ENCODE results near the gene CENPP. TPM values are rescaled to one million over a fixed set of nuclear protein-coding genes. Genes with fewer than 3 reads are reported as not detected.
"Not testable (repeated sequence)": the region's sequence is repeated elsewhere in the genome, so short reads cannot be mapped to it uniquely, and the experiment has no call there.

The CENPP gene
- total RNA-seq, 2 donors from 2014 or later: 0.78 to 2.3 TPM

DNA sequence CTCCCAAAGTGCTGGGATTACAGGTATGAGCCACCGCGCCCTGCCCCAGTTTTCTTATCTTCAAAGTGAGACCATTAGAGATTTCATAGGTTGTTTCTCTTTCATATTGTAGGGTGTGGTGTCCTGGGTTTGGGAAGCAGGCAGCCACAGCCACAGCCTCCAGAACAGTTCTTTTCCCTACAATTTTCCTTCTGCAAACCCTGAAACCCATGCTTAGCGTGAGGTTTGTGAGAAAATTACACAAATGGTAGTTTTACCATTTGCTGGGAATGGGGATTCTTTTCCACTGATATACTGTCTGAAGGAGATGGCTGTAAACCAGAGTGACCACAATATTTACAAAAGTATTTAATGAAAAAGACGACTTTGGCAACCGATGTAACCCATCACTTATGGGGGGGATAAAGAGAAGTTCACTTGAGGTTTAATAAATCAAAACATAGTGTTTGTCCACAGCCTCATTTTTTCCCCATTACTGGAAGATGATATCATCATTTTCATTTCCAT is 236.8 kb downstream of the CENPP start:
- H3K36me3 ChIP-seq (replicated peaks in 1 of 2; ENCODE audit: insufficient read depth in 1 of 2, low read depth in 2 of 2): no peaks in the 10 kb centered on the region
- ATAC-seq (no peak), DNase-seq (no peak)
- no peaks in the 10 kb centered on the region for H3K9me3 ChIP-seq
- no peaks in the 10 kb centered on the region for H3K4me1 ChIP-seq
- no peak overlapping the region for H3K27ac ChIP-seq
- intact Hi-C loops (cut with DNase I): no loop called here
- no peak overlapping the region for H3K4me3 ChIP-seq
- no peaks in the 10 kb centered on the region for H3K27me3 ChIP-seq
- no peak for TF ChIP-seq POLR2A (IDR thresholded peaks at IDR 0.05)
- TF ChIP-seq, protein P1, sequence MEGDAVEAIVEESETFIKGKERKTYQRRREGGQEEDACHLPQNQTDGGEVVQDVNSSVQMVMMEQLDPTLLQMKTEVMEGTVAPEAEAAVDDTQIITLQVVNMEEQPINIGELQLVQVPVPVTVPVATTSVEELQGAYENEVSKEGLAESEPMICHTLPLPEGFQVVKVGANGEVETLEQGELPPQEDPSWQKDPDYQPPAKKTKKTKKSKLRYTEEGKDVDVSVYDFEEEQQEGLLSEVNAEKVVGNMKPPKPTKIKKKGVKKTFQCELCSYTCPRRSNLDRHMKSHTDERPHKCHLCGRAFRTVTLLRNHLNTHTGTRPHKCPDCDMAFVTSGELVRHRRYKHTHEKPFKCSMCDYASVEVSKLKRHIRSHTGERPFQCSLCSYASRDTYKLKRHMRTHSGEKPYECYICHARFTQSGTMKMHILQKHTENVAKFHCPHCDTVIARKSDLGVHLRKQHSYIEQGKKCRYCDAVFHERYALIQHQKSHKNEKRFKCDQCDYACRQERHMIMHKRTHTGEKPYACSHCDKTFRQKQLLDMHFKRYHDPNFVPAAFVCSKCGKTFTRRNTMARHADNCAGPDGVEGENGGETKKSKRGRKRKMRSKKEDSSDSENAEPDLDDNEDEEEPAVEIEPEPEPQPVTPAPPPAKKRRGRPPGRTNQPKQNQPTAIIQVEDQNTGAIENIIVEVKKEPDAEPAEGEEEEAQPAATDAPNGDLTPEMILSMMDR (IDR thresholded peaks at IDR 0.05): no peak
- WGBS, 2 donors: 88 to 89% methylated on average over 5 of the region's 5 CpGs

DNA sequence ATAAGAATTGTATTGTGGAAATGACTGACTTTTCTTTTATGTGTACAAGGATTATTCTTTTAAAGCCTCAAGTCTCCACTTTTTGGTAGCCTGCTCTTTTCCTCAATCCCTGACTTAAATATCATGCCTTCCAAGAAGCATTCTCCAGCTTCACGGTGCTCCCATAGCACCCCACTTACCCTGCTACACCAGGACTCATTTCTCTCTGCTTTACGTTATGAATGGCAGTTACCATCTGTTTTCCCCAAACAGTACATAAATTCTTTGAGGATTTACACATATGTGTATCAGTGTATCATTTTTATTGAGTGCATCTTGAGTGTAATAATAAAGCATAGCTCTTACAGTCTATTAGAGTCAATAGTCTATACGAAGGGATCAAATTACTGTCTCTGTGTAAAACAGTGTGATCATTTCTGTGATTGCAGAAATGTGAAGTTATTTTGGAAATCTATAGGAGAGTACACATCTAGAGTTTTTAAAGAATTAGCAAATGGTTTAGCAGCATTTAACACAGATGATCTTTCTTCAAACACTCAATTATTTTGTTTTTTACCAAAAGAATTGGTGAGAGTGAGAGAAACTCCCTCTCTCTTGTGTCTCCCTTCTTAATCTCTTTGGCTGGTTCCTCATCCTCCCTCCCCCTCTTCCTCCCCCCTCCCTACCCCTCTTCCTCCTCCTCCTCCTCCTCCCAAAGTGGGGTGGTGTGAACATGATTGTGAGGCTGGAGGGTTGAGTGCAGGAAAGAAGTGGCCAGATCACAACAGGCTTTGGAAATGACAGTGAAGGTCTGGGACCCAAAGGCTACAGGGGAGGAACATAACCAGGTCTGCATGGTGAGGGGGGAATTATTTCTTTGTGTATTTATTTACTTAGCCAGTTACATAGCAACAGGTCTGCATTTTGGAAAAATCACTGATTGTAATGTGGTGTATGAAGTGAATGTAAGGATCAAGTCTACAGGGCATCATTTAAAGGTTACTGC is 237.7 kb downstream of the CENPP start:
- intact Hi-C loops (cut with DNase I): no loop called here

GRCh38 chr9:92564504-92564903 is 238.8 kb downstream of the CENPP start:
- no peak for TF ChIP-seq POLR2A (IDR thresholded peaks at IDR 0.05)
- TF ChIP-seq, protein P1 (IDR thresholded peaks at IDR 0.05): no peak
- no peak overlapping the region for H3K4me3 ChIP-seq
- H3K4me1 ChIP-seq: no peaks in the 10 kb centered on the region
- H3K36me3 ChIP-seq (replicated peaks in 1 of 2; ENCODE audit: insufficient read depth in 1 of 2, low read depth in 2 of 2): no peaks in the 10 kb centered on the region
- H3K9me3 ChIP-seq: no peaks in the 10 kb centered on the region
- no peaks in the 10 kb centered on the region for H3K27me3 ChIP-seq
- DNase-seq: no peak
- intact Hi-C loops (cut with DNase I): no loop called here
- no peak overlapping the region for H3K27ac ChIP-seq
- no peak for ATAC-seq

More for the DNA sequence above, 237.7 kb downstream of the CENPP start:
- TF ChIP-seq POLR2A (IDR thresholded peaks at IDR 0.05): no peak
- TF ChIP-seq, protein P1 (IDR thresholded peaks at IDR 0.05): no peak
- Histone ChIP-seq H3K36me3 (replicated peaks in 1 of 2; ENCODE audit: insufficient read depth in 1 of 2, low read depth in 2 of 2) (no peaks in the 10 kb centered on the region), H3K27me3 (no peaks in the 10 kb centered on the region), H3K9me3 (no peaks in the 10 kb centered on the region), H3K4me3 (no peak overlapping the region), H3K27ac (no peak overlapping the region), H3K4me1 (no peaks in the 10 kb centered on the region)
- 83 to 89% methylated on average over 3 of the region's 3 CpGs for WGBS, 2 donors
- DNase-seq: no peak
- ATAC-seq: no peak

DNA sequence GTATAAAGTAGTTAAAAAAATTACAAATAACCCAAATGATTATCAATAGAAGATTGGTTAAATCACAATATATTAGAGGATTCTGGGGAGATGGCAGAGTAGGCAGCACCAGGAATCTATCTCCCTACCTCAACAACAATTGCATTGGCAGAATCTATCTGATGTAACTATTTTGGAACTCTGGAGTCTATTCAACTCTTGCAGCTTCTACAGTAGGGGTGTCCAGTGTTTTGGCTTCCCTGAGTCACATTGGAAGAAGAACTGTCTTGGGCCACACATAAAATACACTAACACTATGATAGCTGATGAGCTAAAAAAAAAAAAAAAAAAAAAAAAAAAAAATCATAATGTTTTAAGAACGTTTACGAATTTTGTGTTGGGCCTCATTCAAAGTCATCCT is 239.2 kb downstream of the CENPP start:
- Histone ChIP-seq H3K27ac (no peak overlapping the region), H3K36me3 (replicated peaks in 1 of 2; ENCODE audit: insufficient read depth in 1 of 2, low read depth in 2 of 2) (no peaks in the 10 kb centered on the region), H3K4me3 (no peak overlapping the region), H3K27me3 (no peaks in the 10 kb centered on the region), H3K4me1 (no peaks in the 10 kb centered on the region), H3K9me3 (no peaks in the 10 kb centered on the region)
- WGBS, 2 donors: 86 to 96% methylated on average over 2 of the region's 2 CpGs
- DNase-seq (no peak), ATAC-seq (no peak)
- intact Hi-C loops (cut with DNase I): no loop called here
- TF ChIP-seq, protein P1 (IDR thresholded peaks at IDR 0.05): no peak
- no peak for TF ChIP-seq POLR2A (IDR thresholded peaks at IDR 0.05)

- DNase-seq; H3K27me3 ChIP-seq; H3K36me3 ChIP-seq (replicated peaks in 1 of 2; ENCODE audit: insufficient read depth in 1 of 2, low read depth in 2 of 2); H3K9me3 ChIP-seq; H3K27ac ChIP-seq; H3K4me1 ChIP-seq; intact Hi-C loops (cut with DNase I); H3K4me3 ChIP-seq; ATAC-seq: not testable (repeated sequence)
- WGBS, 2 donors: 84 to 97% methylated on average over 2 of the region's 2 CpGs
Observed at GRCh38 chr9:92571871-92572270, 246.1 kb downstream of the CENPP start.

DNA sequence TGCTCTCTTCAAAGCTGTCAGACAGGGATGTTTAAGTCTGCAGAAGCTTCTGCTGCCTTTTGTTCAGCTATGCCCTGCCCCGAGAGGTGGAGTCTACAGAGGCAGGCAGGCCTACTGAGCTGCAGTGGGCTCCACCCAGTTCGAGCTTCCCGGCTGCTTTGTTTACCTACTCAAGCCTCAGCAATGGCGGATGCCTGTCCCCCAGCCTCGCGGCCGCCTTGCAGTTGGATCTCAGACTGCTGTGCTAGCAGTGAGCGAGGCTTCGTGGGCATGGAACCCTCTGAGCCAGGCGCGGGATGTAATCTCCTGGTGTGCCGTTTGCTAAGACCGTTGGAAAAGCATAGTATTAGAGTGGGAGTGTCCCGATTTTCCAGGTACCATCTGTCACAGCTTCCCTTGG is 247.9 kb downstream of the CENPP start:
- 90 to 95% methylated on average over 11 to 14 of the region's 14 CpGs for WGBS, 2 donors

More for the DNA sequence above, 247.9 kb downstream of the CENPP start:
- H3K36me3 ChIP-seq (replicated peaks in 1 of 2; ENCODE audit: insufficient read depth in 1 of 2, low read depth in 2 of 2); H3K4me3 ChIP-seq; H3K27me3 ChIP-seq; ATAC-seq; H3K27ac ChIP-seq; DNase-seq; intact Hi-C loops (cut with DNase I); H3K4me1 ChIP-seq; H3K9me3 ChIP-seq: not testable (repeated sequence)

All from body of pancreas (tissue), 4 donors.